ENCODE results near the gene TBC1D21.

Gene TBC1D21

DNA sequence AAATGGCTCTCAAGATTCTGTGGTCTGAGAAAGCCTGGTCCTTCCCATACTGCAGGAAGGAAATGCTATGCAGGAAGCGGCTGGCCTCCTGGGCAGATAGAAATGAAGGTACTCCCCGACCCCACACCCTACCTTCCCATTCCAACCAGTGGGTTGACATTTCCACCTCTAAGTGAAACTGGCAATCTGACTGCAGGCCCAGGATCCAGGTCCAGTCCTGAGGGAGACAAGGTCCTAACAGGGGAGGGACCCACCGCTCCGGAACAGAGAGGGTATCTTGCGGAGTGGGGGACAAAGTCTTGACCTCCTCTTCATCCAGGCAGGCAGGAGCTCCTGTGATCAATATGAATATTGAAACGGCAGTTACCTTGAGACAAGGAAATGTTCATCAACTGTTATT, 46.3 kb downstream of the TBC1D21 start:
- TF ChIP-seq, protein P1, sequence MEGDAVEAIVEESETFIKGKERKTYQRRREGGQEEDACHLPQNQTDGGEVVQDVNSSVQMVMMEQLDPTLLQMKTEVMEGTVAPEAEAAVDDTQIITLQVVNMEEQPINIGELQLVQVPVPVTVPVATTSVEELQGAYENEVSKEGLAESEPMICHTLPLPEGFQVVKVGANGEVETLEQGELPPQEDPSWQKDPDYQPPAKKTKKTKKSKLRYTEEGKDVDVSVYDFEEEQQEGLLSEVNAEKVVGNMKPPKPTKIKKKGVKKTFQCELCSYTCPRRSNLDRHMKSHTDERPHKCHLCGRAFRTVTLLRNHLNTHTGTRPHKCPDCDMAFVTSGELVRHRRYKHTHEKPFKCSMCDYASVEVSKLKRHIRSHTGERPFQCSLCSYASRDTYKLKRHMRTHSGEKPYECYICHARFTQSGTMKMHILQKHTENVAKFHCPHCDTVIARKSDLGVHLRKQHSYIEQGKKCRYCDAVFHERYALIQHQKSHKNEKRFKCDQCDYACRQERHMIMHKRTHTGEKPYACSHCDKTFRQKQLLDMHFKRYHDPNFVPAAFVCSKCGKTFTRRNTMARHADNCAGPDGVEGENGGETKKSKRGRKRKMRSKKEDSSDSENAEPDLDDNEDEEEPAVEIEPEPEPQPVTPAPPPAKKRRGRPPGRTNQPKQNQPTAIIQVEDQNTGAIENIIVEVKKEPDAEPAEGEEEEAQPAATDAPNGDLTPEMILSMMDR (IDR thresholded peaks at IDR 0.05; ENCODE audit: control insufficient read depth, extremely low read depth, insufficient read depth): no peak
- H3K4me3 ChIP-seq (ENCODE audit: low read depth, low read length): no peak overlapping the region
- DNase-seq (ENCODE audit: low read depth): no peak

DNA sequence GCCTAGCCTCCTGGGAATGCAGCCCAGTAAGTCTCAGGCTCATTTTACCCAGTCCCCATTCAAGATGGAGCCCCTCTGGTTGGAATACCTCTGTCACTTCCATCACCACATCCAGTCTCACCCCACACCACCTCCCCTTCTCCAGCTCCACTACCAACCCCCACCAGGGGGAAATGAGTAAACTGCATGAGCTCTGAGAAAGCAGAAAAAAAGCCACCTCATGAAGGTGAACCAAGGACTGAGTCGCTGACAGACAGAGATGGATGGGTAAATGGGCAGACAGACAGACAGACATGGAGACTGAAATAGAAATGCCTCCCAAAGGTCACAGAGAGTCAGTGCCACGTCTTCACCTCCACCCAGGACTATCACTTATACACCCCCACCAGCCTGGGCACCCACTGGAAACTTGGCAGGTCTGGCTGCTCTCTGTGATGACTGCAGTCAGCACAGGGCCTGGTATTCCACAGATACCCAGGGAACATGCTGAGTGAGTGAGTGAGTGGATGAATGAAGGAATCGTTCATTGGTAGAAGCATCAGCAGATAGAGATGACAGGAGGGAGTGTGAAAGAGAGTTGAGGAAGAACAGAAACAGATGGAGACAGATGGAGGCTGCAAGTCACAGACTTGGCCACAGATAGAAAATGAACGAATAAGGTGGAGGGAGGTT, 48.0 kb downstream of the TBC1D21 start:
- no peak overlapping the region for H3K4me3 ChIP-seq (ENCODE audit: low read depth, low read length)
- TF ChIP-seq, protein P1 (IDR thresholded peaks at IDR 0.05; ENCODE audit: control insufficient read depth, extremely low read depth, insufficient read depth): no peak
- no peak for DNase-seq (ENCODE audit: low read depth)

DNA sequence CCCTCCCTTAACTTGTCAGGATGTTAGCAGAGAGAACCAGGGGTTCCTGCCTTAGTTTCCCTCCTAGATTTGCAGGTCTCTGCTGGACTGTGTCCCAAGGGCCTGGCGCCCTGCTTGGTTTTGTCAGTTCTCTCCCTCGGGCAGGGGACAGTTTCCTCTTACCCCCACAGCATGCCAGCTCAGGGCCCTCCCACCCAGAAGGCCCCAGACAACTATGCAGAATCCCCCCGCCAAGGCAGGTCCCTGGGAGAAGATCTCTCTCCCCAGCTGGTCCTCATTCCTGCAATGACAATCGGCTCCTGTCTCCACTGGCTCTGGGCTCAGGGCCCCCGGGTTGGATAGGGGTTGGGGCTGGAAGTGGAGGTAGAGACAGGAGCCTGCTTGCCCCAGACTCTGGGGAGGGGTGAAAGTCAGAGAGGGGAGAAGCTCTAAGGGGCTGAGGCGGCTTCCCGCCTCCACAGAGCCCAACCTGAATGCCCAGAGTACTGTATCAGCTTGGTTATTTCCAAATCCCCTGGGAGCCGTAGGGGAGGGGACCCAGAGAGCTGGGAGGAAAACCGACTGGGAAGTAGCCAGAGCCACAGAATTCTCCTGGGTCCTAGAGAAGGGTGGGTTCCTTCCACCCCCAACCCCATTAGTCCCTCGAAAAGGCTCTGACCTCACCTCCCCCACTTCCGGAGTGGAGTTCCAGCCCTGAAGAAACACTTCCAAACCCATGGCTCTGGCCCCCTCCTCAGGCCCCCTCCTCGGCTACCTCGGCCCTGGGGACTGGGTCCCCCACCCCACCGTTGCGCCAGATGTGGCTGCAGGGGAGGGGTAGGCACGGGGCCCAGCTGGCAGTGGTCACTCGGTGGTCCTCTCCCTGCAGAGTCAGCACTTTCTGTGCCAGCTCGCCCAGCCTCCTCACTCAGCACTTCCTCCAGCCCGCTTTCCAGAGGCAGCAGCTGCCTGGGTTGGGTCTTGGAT, 49.1 kb downstream of the TBC1D21 start:
- DNase-seq (ENCODE audit: low read depth): no peak
- H3K4me3 ChIP-seq (ENCODE audit: low read depth, low read length): no peak overlapping the region

DNA sequence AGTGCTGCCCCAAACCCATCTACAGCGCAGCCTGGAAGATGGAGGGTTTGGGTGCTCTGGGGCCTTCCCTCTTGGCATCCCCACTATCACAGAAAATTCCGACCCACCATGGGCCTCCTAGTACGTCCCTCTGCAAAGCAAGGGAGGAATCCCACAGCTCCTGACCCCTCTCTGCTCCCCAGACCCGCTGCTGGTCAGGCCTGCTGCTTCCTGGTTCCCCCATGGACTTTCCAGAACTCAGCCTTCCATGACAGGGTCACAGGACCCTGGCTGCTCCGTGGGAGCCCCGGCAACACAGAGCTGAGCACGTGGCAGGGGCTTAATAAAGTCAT, 49.8 kb downstream of the TBC1D21 start:
- H3K4me3 ChIP-seq (ENCODE audit: low read depth, low read length): no peak overlapping the region
- TF ChIP-seq, protein P1 (IDR thresholded peaks at IDR 0.05; ENCODE audit: control insufficient read depth, extremely low read depth, insufficient read depth): no peak
- no peak for DNase-seq (ENCODE audit: low read depth)

More for the DNA sequence above, 49.1 kb downstream of the TBC1D21 start:
- TF ChIP-seq, protein P1 (IDR thresholded peaks at IDR 0.05; ENCODE audit: control insufficient read depth, extremely low read depth, insufficient read depth): no peak

DNA sequence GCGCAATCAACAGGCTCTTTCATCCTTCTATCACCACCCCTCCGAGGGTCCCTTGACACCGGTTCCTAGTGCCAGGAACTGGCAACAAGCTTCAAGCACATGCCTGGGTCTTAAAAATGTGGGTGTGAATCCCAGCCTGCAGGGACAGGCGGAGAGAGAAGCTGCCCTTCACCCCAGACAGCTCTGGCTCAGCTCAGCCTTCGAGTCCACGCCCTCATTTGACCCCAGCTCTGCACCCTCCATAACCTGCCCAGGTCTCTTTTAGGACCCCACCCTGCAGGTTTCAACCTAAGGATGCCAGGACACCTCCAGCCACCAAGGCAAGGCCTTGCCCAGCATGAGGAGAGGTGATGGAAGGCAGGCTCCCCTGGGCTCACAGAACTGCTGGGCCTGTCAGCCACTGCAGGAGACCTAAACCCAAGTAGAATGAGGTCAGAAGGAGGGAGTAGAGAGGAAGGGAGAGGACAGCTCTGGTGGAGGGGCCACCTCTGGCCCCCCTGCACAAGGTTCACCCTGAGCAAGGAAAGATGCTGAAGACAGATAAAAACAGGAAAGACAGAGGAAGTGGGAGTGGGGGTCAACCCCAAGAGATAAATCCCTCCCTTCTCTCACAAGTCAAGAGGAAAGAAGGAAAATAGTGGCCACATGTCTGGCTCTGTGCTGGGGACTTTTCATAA, 50.3 kb downstream of the TBC1D21 start:
- DNase-seq (ENCODE audit: low read depth): no peak
- H3K4me3 ChIP-seq (ENCODE audit: low read depth, low read length): no peak overlapping the region
- TF ChIP-seq, protein P1 (IDR thresholded peaks at IDR 0.05; ENCODE audit: control insufficient read depth, extremely low read depth, insufficient read depth): no peak

DNA sequence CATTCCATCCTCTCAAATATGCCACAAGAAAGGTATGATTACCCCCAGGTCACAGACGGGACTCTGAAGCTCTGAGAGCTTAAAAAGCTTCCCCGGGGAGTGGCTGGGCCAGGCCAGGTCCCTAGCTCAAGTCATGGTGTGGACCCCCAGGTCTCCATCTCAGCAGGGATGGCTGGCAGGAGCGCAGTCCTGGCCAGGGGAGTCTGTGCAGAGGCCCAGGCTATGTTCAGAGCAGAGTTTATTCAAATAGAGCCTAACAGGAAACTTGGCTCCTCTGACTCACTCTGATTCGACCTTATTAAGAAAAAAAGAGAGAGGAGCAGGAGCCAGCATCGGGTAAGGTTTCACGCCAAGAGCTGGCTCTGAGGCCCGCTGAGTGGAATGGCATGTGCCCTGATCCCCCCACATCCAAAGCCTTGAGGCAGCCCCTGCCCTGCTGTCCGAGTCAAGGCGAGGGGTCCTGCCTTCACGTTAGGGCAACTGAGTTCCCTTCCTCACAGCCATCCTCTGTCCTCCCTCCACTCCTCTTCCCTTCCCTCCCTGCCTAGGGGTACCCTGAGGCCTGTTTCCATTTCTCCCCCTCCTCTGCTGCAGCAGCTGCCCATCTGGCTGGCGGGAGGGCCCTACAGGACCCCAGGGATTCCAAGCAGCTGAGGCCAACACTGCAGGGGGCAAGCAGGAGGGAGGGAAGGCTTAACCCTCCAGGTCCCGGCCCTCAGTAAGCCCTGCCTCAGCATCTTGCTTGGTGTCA, 51.0 kb downstream of the TBC1D21 start:
- no peak for DNase-seq (ENCODE audit: low read depth)
- TF ChIP-seq, protein P1 (IDR thresholded peaks at IDR 0.05; ENCODE audit: control insufficient read depth, extremely low read depth, insufficient read depth): no peak

More for the DNA sequence above, 51.0 kb downstream of the TBC1D21 start:
- H3K4me3 ChIP-seq (ENCODE audit: low read depth, low read length): no peak overlapping the region

Measured in LNCaP clone FGC (cell line).